Measurements from ENCODE around the gene GOT2.

GRCh38 chr16:58744497-58744896 lies 10.4 kb upstream of the GOT2 start:
- no peak for TF ChIP-seq CTCF (IDR thresholded peaks at IDR 0.05)
- no peak for TF ChIP-seq EZH2phosphoT487 (IDR thresholded peaks at IDR 0.05; ENCODE audit: borderline replicate concordance, low read depth)
- no peak for TF ChIP-seq NRF1 (IDR thresholded peaks at IDR 0.05; ENCODE audit: low read depth, low read length)
- TF ChIP-seq TAF1 (IDR thresholded peaks at IDR 0.05; ENCODE audit: borderline replicate concordance, low read depth, low read length) = no peak
- TF ChIP-seq USF2 (IDR thresholded peaks at IDR 0.05; ENCODE audit: borderline replicate concordance, low read depth, low read length) = no peak
- no peak for TF ChIP-seq YY1 (IDR thresholded peaks at IDR 0.05; ENCODE audit: low read depth)
- no peak for TF ChIP-seq RFX5 (IDR thresholded peaks at IDR 0.05; ENCODE audit: low read length)
- no peak for TF ChIP-seq SMC3 (IDR thresholded peaks at IDR 0.05; ENCODE audit: low read depth, low read length)
- TF ChIP-seq EP300 (IDR thresholded peaks at IDR 0.05; ENCODE audit: borderline replicate concordance in 1 of 2, low read depth in 1 of 2, low read length in 1 of 2) = no peak
- TF ChIP-seq RXRA (IDR thresholded peaks at IDR 0.05; ENCODE audit: borderline replicate concordance, low read depth) = no peak
- TF ChIP-seq MAX (IDR thresholded peaks at IDR 0.05; ENCODE audit: low read depth) = no peak
- TF ChIP-seq NFIC (IDR thresholded peaks at IDR 0.05; ENCODE audit: borderline replicate concordance) = no peak
- no peak for TF ChIP-seq SIN3A (IDR thresholded peaks at IDR 0.05; ENCODE audit: borderline replicate concordance, low read depth, low read length)
